Body of pancreas (tissue), 4 donors: ENCODE measurements around the gene GRAMD4.

Experiments used
- POLR2A ChIP-seq, 3 donors: fragments of 450-650 bp; IDR thresholded peaks; one replicate each; pipeline ENCODE4 v1.6.1; 2016; ENCODE audit warnings: antibody characterized with exemption in 3 of 3, mild to moderate bottlenecking in 2 of 3
- TF ChIP-seq, protein P1 (sequence below), 7 experiments: fragments of 450-650 bp in 4 of 7; fragments of 200-600 bp in 3 of 7; sonication (generic) in 3 of 7; IDR thresholded peaks; one replicate each; pipeline ENCODE4 v1.5.1; 2016 to 2019; ENCODE audit warnings: antibody characterized with exemption in 7 of 7

DNA sequence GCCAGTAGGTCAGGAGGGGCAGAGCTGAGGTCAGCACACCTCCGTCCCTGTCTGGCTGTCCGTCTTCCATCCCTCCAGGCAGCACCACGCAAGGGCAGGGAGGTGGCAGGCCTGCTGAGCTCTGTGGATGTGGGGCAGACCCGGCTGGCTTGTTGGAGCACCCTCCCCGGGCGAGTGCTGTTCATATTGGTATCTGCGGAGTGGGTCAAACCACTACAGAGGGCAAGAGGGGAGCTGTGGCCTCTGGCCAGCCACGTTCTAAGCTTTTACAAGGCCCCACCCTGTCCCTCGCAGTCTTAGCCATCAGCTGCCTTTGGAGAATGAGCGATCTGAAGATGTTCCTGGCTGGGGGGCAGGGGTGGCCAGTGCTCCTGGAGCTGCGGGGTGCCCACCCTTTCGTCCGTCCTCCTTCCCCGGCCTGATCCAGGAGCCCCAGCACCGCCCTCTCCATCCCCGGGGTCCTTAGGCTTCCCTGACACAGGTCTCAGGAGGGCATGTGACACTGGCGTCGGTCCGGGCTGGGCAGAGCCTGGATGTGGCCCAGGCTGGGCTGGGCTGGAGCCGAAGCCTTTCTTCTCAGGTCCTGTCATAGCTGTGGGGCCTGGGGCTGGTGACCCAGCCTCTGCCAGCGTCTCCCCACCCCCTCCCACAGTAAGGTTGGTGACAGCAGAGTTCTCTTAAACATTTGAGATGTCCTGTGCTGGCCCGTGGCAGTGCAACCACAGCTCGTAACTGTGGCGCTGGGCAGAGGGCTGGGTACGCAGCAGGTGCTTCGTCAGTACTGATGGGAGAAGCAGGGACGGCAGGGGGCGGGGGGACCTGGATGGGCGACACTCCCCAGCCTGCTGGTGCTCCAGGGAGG is 31.7 kb upstream of the GRAMD4 start:
- TF ChIP-seq, protein P1, sequence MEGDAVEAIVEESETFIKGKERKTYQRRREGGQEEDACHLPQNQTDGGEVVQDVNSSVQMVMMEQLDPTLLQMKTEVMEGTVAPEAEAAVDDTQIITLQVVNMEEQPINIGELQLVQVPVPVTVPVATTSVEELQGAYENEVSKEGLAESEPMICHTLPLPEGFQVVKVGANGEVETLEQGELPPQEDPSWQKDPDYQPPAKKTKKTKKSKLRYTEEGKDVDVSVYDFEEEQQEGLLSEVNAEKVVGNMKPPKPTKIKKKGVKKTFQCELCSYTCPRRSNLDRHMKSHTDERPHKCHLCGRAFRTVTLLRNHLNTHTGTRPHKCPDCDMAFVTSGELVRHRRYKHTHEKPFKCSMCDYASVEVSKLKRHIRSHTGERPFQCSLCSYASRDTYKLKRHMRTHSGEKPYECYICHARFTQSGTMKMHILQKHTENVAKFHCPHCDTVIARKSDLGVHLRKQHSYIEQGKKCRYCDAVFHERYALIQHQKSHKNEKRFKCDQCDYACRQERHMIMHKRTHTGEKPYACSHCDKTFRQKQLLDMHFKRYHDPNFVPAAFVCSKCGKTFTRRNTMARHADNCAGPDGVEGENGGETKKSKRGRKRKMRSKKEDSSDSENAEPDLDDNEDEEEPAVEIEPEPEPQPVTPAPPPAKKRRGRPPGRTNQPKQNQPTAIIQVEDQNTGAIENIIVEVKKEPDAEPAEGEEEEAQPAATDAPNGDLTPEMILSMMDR (IDR thresholded peaks at IDR 0.05): no peak
- TF ChIP-seq POLR2A (IDR thresholded peaks at IDR 0.05): no peak
